Measurements from ENCODE around the gene ZNF408. TPM values are rescaled to one million over a fixed set of nuclear protein-coding genes. Genes with fewer than 3 reads are reported as not detected.

The ZNF408 gene
- polyA plus RNA-seq, 1 of the 3 experiments (the other 2 are of a cell fraction): 7.1 TPM

DNA sequence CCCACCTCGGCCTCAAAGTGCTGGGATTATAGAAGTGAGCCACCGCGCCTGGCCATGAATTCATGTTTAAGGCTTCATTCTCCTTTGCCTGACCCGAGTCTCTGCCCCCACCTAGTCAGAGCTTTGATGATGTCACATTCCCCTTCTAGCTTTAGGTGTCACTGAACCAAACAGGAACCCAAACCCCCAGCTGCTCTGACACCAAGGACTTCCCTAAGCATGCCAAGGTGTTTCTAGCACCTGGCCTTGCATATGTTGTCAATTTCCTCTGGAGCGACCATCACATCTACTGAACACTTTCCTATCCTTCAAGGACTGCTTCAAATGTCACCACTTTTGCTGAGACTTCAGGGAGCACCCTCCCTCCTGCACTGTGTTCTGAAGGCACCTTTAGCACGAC lies 20.5 kb downstream of the ZNF408 start (continued):
- no peak for TF ChIP-seq EP300 (IDR thresholded peaks at IDR 0.05; ENCODE audit: borderline replicate concordance in 1 of 2, low read depth in 1 of 2, low read length in 1 of 2)
- no peak for TF ChIP-seq IRF3 (IDR thresholded peaks at IDR 0.05; ENCODE audit: low read depth, low read length)

- H3K27ac ChIP-seq (ENCODE audit: low read depth in 2 of 2, low read length in 1 of 2): no peak overlapping the region
- no peaks in the 10 kb centered on the region for H3K79me2 ChIP-seq (ENCODE audit: insufficient read depth)
- H3K9me2 ChIP-seq: no peaks in the 10 kb centered on the region
- H3K9me3 ChIP-seq: no peaks in the 10 kb centered on the region
- H4K20me1 ChIP-seq (ENCODE audit: insufficient read depth): no peaks in the 10 kb centered on the region
- H3K36me3 ChIP-seq (replicated peaks in 1 of 2; ENCODE audit: control insufficient read depth in 1 of 2, insufficient read depth in 2 of 2, low read length in 1 of 2): no peaks in the 10 kb centered on the region
- ChIA-PET POLR2A (no interaction called here), CTCF (no interaction called here)
- H3K27me3 ChIP-seq (ENCODE audit: insufficient read depth): no peaks in the 10 kb centered on the region
- TF ChIP-seq NFIC (IDR thresholded peaks at IDR 0.05; ENCODE audit: borderline replicate concordance) (no peak), RFX5 (IDR thresholded peaks at IDR 0.05; ENCODE audit: low read length) (no peak), USF1 (IDR thresholded peaks at IDR 0.05; ENCODE audit: borderline replicate concordance, low read depth) (no peak), NRF1 (IDR thresholded peaks at IDR 0.05; ENCODE audit: low read depth, low read length) (no peak), RCOR1 (IDR thresholded peaks at IDR 0.05; ENCODE audit: low read length) (no peak), MXI1 (IDR thresholded peaks at IDR 0.05; ENCODE audit: low read depth, low read length) (no peak), SIN3A (IDR thresholded peaks at IDR 0.05; ENCODE audit: borderline replicate concordance, low read depth, low read length) (no peak), TEAD4 (IDR thresholded peaks at IDR 0.05; ENCODE audit: borderline replicate concordance, insufficient read depth) (no peak), FOXJ3 (CRISPR knock-in tag; IDR thresholded peaks at IDR 0.05) (no peak), YY1 (IDR thresholded peaks at IDR 0.05; ENCODE audit: low read depth) (no peak), POLR2AphosphoS5 (IDR thresholded peaks at IDR 0.05; ENCODE audit: low read depth, low read length) (no peak), ELF1 (IDR thresholded peaks at IDR 0.05) (no peak), TAF1 (IDR thresholded peaks at IDR 0.05; ENCODE audit: borderline replicate concordance, low read depth, low read length) (no peak), TCF12 (IDR thresholded peaks at IDR 0.05) (no peak), MEF2A (IDR thresholded peaks at IDR 0.05; ENCODE audit: borderline replicate concordance, low read depth) (no peak), CHD2 (IDR thresholded peaks at IDR 0.05; ENCODE audit: low read length, partially characterized antibody) (no peak)
- TF ChIP-seq, protein P1, sequence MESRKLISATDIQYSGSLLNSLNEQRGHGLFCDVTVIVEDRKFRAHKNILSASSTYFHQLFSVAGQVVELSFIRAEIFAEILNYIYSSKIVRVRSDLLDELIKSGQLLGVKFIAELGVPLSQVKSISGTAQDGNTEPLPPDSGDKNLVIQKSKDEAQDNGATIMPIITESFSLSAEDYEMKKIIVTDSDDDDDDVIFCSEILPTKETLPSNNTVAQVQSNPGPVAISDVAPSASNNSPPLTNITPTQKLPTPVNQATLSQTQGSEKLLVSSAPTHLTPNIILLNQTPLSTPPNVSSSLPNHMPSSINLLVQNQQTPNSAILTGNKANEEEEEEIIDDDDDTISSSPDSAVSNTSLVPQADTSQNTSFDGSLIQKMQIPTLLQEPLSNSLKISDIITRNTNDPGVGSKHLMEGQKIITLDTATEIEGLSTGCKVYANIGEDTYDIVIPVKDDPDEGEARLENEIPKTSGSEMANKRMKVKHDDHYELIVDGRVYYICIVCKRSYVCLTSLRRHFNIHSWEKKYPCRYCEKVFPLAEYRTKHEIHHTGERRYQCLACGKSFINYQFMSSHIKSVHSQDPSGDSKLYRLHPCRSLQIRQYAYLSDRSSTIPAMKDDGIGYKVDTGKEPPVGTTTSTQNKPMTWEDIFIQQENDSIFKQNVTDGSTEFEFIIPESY (IDR thresholded peaks at IDR 0.05; ENCODE audit: borderline replicate concordance, low read depth): no peak
- DNase-seq: no peak
- H3K4me2 ChIP-seq: no peak overlapping the region
- WGBS (ENCODE audit: low lambda C conversion rate): 80% methylated on average over 8 of the region's 11 CpGs
- no peaks in the 10 kb centered on the region for H3F3A ChIP-seq (replicated peaks; ENCODE audit: insufficient read depth)
- no peak overlapping the region for H3K9ac ChIP-seq
- H2AFZ ChIP-seq (ENCODE audit: low read depth): no peak overlapping the region
- H3K4me3 ChIP-seq (ENCODE audit: low read depth in 2 of 2, low read length in 1 of 2): no peak overlapping the region
- H3K4me1 ChIP-seq (ENCODE audit: control insufficient read depth in 1 of 2, insufficient read depth in 2 of 2, low read depth in 1 of 2, low read length in 1 of 2): no peaks in the 10 kb centered on the region
Measured at GRCh38 chr11:46722566-46723358, 21.9 kb downstream of the ZNF408 start.
